Measurements from ENCODE around the gene TEX36.

GRCh38 chr10:125698481-125698998 is 15.6 kb upstream of the TEX36 start:
- TF ChIP-seq ELK4 (CRISPR knock-in tag; IDR thresholded peaks at IDR 0.05; ENCODE audit: borderline replicate concordance) (no peak), ZNF44 (CRISPR knock-in tag; IDR thresholded peaks at IDR 0.05) (no peak), SALL1 (CRISPR knock-in tag; IDR thresholded peaks at IDR 0.05) (no peak), CBFB (CRISPR knock-in tag; IDR thresholded peaks at IDR 0.05) (no peak)
- TF ChIP-seq, protein P1, sequence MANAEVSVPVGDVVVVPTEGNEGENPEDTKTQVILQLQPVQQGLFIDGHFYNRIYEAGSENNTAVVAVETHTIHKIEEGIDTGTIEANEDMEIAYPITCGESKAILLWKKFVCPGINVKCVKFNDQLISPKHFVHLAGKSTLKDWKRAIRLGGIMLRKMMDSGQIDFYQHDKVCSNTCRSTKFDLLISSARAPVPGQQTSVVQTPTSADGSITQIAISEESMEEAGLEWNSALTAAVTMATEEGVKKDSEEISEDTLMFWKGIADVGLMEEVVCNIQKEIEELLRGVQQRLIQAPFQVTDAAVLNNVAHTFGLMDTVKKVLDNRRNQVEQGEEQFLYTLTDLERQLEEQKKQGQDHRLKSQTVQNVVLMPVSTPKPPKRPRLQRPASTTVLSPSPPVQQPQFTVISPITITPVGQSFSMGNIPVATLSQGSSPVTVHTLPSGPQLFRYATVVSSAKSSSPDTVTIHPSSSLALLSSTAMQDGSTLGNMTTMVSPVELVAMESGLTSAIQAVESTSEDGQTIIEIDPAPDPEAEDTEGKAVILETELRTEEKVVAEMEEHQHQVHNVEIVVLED (CRISPR knock-in tag; IDR thresholded peaks at IDR 0.05; ENCODE audit: borderline replicate concordance), result no peak

Measured in HepG2 (cell line).